Astrocyte of the spinal cord (primary cell): ENCODE measurements around the gene SLC7A1.

Experiments used
- DNase-seq: peaks from one replicate; pipeline ENCODE4 v3.0.0; 2011; ENCODE audit warnings: low read depth, low spot score
- H3K4me3 ChIP-seq: 2 replicates; pipeline ENCODE4 v1.5.1; 2011; ENCODE audit warnings: low read depth, mild to moderate bottlenecking, low read length, moderate library complexity
- CTCF ChIP-seq: IDR thresholded peaks from 2 replicates; pipeline ENCODE4 v1.5.1; 2012; ENCODE audit warnings: low read depth, mild to moderate bottlenecking, low read length, inconsistent platforms
- in situ Hi-C: cut with HindIII; loops from 2 replicates; pipeline ENCODE4 v1.10.0; 2017; ENCODE audit warnings: low sequenced_read_pairs

SLC7A1 gene

GRCh38 chr13:29508876-29509252 lies 86.6 kb downstream of the SLC7A1 start:
- in situ Hi-C loops = no loop called here
- DNase-seq = no peak
- H3K4me3 ChIP-seq = no peak overlapping the region
- no peak for TF ChIP-seq CTCF

DNA sequence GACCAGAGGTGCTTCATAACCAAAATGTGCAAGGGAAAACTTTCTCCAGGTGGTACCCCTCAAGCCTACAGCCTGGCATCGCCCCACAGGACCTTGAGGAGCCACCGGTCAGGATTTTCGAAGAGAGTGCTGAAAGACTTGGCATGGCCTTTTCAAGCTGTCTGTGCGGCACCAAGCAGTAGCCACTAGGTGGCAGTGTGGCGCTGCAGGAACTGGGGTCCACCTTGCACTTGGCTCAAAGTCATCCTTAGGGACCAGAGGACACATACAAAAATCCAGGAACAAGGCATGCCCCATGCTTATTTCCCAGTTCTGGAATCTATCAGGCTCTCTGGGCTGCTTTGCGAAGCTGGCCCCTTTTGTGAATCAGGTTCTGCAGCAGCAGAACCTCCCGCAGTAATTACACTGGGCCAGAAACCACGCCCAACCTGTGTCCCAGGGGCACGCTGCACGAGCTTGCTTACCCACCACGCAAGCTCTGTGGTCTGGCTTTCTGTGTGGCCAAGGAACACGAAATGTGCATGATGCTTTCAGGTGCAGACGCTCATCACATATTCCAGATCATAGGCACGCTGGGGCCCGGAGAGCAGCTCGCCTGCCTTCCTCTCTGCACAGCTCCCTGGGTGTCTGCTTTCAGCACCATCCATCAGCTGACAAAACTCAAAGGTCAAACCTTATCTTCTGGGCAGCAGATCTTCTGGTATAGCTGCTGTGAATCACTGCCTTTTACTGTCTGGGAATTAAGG lies 87.2 kb downstream of the SLC7A1 start:
- in situ Hi-C loops = no loop called here
- peak; percentile 85 for DNase-seq
- H3K4me3 ChIP-seq = no peak overlapping the region
- TF ChIP-seq CTCF = peak; percentile 97

DNA sequence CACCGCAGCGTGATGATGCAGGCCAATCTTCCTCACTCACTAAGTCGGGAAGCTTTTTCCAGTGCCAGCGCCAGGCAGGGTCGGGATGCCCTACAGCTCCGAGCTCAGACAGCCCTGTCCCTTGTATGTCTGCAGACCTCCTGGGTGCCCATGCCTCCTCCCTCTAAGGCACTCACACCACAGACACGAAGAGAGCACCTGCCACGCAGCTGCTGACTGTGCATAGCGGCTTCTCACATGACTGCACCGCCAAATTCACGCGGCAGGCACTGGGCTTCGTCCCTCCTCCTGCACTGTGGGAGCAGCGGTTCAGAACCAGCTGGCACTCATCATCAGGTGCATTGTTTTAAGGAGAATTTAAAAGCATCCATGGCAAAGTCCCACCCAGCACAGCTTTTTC lies 88.1 kb downstream of the SLC7A1 start:
- TF ChIP-seq CTCF = no peak
- in situ Hi-C loops = no loop called here
- no peak for DNase-seq
- no peak overlapping the region for H3K4me3 ChIP-seq

- H3K4me3 ChIP-seq = no peak overlapping the region
- DNase-seq = no peak
- TF ChIP-seq CTCF = no peak
- in situ Hi-C loops = no loop called here
These were observed 89.5 kb downstream of the SLC7A1 start for GRCh38 chr13:29505950-29506349.

DNA sequence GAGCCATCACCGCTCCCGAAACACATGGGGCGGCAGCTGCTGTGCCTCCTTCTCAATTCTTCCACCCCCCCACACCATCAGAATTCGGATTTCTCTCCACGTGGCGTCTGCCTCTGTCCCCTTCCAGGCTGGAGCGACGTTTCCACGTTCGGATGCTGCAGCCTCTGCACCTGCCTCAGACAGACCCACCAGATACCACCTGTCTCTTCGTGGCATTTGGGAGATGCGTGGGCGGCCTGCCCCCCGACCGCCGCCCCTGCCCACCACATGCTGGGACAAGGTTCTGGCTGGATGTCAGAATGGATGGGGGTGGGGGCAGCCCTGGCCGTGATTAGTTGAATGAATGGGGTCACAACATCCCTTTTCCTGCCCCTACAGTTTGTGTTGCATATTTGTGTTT lies 90.0 kb downstream of the SLC7A1 start:
- H3K4me3 ChIP-seq = no peak overlapping the region
- no peak for DNase-seq
- in situ Hi-C loops = no loop called here

DNA sequence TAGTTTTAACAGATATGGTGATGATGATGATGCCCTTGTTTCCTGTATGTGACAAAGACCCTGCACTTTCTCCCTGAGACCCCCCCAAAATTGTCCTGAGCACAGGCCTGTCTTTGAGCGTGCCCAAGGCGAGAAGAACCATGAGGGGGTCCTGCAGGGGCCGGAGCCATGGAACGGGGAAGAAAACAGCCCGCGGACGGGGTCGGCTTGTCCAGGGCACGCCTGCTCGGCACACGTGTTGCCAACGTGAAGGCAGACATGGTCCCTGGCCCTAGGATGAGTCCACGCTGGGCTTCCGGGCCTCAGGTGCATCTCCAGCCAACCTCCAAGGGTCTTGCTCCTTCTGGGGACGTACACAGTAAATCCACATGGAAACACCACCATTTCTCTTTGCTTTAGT lies 90.8 kb downstream of the SLC7A1 start:
- TF ChIP-seq CTCF = no peak
- no peak overlapping the region for H3K4me3 ChIP-seq
- no peak for DNase-seq
- in situ Hi-C loops = no loop called here

More for the DNA sequence above, 90.0 kb downstream of the SLC7A1 start:
- no peak for TF ChIP-seq CTCF
